Activated CD8-positive, alpha-beta memory T cell treated with anti-CD3 and anti-CD28 coated beads for 36 hours (primary cell): ENCODE data around the gene NPC1. TPM values are rescaled to one million over a fixed set of nuclear protein-coding genes. Genes with fewer than 3 reads are reported as not detected.

Experiments used
- CTCF ChIA-PET: fragments of 350-600 bp; sonication (Branson Sonifier 250); formaldehyde crosslinking; loops from one replicate; lab custom pipeline; 2021; ENCODE audit warnings: antibody characterized with exemption; lab: Charles Lee
- POLR2A ChIA-PET: fragments of 350-600 bp; sonication (Branson Sonifier 250); formaldehyde crosslinking; loops from one replicate; lab custom pipeline; 2021; ENCODE audit warnings: antibody characterized with exemption; lab: Charles Lee
- total RNA-seq, 2 experiments: library from RNA; stranded (reverse); gene quantifications; one replicate each; pipeline ENCODE4 v1.2.3, GENCODE V29; 2021

Gene NPC1
- total RNA-seq, 2 experiments from 2014 or later, result 28.1 to 31.3 TPM

GRCh38 chr18:23539296-23539695 lies 47.0 kb downstream of the NPC1 start:
- CTCF ChIA-PET, result no interaction called here
- POLR2A ChIA-PET, result no interaction called here

- CTCF ChIA-PET, result no interaction called here
These were observed 47.4 kb downstream of the NPC1 start for GRCh38 chr18:23538870-23539269.

DNA sequence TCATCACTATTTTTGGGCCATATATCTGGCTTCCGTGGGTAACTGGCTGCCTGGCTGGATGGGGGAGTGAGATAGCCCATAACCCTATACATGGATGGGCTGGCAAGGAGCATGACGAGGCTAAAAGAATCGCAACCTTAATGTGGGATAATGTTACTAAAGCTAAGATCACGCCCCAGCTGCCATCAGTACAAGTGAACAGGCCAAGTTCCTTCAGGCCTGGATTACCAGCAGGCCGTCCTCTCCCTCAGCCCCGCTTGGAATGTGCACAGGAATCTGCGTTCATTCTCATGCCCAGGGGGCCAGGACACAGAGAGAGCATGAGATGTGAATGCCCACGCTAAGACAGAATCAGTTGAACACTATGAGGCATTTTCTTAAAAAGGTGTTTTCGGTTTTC lies 48.3 kb downstream of the NPC1 start:
- POLR2A ChIA-PET, result no interaction called here
- CTCF ChIA-PET, result no interaction called here

More at GRCh38 chr18:23538870-23539269, 47.4 kb downstream of the NPC1 start:
- POLR2A ChIA-PET, result no interaction called here

GRCh38 chr18:23537274-23537673 lies 49.0 kb downstream of the NPC1 start:
- ChIA-PET POLR2A (no interaction called here), CTCF (no interaction called here)

- CTCF ChIA-PET, result no interaction called here
- POLR2A ChIA-PET, result no interaction called here
These were observed 50.1 kb downstream of the NPC1 start for GRCh38 chr18:23536204-23536603.

GRCh38 chr18:23534276-23534675 lies 52.0 kb downstream of the NPC1 start:
- CTCF ChIA-PET, result no interaction called here
- POLR2A ChIA-PET, result interaction anchor here (0.5 kb wide), 1 partner anchor 14 kb away, joined by 3 read pairs; no protein-coding TSS in a partner anchor

- ChIA-PET POLR2A (no interaction called here), CTCF (no interaction called here)
These were observed 53.5 kb downstream of the NPC1 start for GRCh38 chr18:23532848-23533247.

- CTCF ChIA-PET, result no interaction called here
- POLR2A ChIA-PET, result no interaction called here
These were observed 54.4 kb downstream of the NPC1 start for GRCh38 chr18:23531912-23532311.

DNA sequence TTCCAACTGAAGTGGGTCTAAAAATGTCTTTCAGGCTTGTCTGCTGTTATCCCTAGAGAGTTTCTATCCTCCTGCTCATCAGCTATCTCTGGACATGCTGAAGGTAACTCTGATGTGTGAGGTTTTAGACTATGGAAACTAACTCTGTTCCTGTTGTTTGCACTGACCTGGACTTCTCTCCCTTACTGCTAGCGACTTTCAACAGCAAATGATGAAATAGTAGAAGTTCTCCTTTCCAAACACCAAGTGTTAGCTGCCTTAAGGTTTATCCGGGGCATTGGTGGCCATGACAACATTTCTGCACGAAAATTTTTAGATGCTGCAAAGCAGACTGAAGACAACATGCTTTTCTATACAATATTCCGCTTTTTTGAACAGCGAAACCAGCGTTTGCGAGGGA lies 56.1 kb downstream of the NPC1 start:
- CTCF ChIA-PET, result no interaction called here

GRCh38 chr18:23529604-23530003 lies 56.7 kb downstream of the NPC1 start:
- ChIA-PET CTCF (no interaction called here), POLR2A (no interaction called here)

More for the DNA sequence above, 56.1 kb downstream of the NPC1 start:
- POLR2A ChIA-PET, result no interaction called here

GRCh38 chr18:23528580-23529472 lies 57.5 kb downstream of the NPC1 start:
- ChIA-PET CTCF (interaction anchor here (1.3 kb wide), 1 partner anchor 13 kb away, joined by 4 read pairs; no protein-coding TSS in a partner anchor), POLR2A (no interaction called here)

DNA sequence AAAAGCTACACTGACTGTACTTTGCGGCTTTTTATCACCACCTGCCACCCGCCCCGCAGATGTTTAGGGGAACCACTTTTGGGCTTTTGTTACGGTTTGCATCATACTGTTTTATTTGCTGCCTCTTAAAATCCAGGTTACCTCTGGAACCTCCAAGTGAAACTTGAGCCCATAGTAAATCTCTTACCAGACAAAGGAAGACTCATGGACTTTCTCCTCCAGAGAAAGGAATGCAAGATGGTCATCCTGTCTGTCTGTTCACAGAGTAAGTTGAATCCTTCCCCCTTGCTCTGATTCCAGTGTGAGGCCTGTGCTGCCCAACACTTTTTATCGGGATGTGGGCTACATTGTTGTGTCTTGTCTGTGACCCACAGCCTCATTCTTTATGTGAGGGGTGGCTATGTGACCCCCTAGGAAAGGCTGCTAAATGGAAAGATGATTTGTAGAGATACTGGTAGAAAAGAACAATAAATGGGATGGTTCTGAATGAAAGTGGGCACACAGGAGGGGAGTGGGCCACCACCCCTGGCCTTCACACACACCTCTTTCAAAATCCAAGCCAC lies 59.7 kb downstream of the NPC1 start:
- ChIA-PET CTCF (no interaction called here), POLR2A (no interaction called here)

GRCh38 chr18:23524213-23524707 lies 62.0 kb downstream of the NPC1 start:
- CTCF ChIA-PET, result no interaction called here
- POLR2A ChIA-PET, result no interaction called here

DNA sequence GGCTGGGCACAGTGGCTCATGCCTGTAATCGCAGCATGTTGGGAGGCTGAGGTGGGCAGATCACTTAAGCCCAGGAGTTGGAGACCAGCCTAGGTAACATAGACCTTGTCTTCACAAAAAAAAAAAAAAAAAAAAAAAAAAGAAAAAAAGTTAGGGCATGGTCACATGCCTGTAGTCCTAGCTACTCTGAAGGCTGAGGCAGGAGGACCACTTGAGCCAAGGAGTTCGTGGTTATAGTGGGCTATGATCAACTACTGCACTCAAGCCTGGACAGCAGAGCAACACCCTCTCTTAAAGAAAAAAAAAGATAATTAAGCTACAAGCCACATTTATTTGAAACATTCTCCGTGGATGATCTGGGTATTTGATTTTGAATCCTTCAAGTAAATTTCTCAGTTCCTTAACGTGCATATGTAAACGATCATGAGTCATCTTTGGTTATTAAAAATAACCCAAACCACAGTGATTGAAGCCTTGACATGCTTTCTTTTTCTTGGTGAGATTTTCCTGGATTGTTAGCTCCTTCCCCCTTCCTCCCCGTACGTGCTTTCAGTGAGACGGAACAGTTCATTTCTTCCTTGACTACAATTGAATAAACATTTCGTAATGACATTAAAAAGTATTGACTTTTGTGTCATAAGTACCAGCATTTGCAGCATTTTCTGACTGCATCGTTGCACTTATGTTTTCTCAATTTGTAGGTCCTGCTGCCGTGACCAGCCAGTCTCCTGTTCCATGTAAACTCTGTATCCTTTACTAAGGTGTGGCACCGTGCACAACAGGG lies 62.7 kb downstream of the NPC1 start:
- ChIA-PET POLR2A (no interaction called here), CTCF (interaction anchor here (0.6 to 1.2 kb wide), 2 partner anchors 19 to 310 kb away, joined by 3 read pairs; no protein-coding TSS in a partner anchor)

GRCh38 chr18:23521907-23522306 lies 64.4 kb downstream of the NPC1 start:
- ChIA-PET CTCF (no interaction called here), POLR2A (interaction anchor here (0.5 kb wide), 1 partner anchor 46 kb away, joined by 3 read pairs; no protein-coding TSS in a partner anchor)

GRCh38 chr18:23521271-23521670 lies 65.0 kb downstream of the NPC1 start:
- CTCF ChIA-PET, result no interaction called here
- POLR2A ChIA-PET, result no interaction called here

- CTCF ChIA-PET, result no interaction called here
- POLR2A ChIA-PET, result interaction anchor here (1.1 kb wide), 1 partner anchor 54 kb away, joined by 3 read pairs; no protein-coding TSS in a partner anchor
These were observed 66.6 kb downstream of the NPC1 start for GRCh38 chr18:23519734-23520133.

DNA sequence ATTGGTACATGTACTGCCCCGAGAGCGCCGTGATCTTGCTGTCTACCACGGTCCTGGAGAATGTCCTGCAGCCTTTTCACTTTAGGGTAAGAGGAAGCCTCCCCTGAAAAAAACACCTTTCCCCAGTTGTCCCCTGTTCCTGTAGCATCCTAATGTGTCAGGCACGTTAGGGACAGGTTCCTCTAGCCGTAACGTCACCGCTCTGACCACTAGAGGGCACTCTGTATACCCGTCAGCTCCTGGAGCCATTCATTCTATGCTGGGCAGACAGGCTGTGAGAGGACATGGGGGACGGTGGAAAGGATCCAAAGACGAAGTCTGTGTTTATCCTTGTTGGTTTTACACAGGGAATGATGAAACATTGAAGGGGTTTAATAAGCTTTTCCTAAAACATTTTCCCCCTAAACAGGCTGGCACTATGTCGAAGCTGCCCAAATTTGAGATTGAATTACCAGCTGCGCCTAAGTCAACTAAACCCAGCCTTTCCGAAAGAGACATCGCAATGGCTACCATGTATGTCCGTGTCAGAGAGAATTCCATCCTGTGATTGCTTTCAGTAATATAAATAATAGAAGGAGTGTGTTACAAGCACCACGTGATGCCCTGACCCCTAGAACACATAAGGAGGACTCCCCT lies 70.3 kb downstream of the NPC1 start:
- ChIA-PET CTCF (interaction anchor here (0.7 to 2.8 kb wide), 12 partner anchors 8 to 321 kb away, joined by 3 to 17 read pairs (median 4); partner anchors contain the start of genes NPC1 and RMC1), POLR2A (interaction anchor here (0.7 to 1.7 kb wide), 2 partner anchors 59 to 70 kb away, joined by 3 to 5 read pairs; partner anchors contain the start of gene NPC1)

DNA sequence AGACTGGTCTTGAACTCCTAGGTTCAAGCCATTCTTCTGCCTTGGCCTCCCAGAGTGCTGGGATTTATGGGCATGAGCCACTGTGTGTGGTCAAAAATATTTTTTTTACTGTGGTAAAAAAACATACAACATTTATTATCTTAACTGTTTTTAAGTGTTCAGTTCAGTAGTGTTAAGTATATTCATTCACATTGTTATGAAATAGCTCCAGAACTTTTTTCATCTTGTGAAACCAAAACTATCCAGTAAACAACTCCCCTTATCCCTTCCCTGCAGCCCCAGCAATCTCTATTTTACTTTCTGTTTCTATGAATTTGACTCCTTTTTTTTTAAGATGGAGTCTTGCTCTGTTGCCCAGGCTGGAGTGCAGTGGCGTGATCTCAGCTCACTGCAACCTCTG lies 73.7 kb downstream of the NPC1 start:
- ChIA-PET POLR2A (no interaction called here), CTCF (interaction anchor here (1.8 kb wide), 1 partner anchor 14 kb away, joined by 5 read pairs; no protein-coding TSS in a partner anchor)
